ENCODE results near the gene MAL.

- TF ChIP-seq POLR2A (IDR thresholded peaks at IDR 0.05) (no peak), CTCF (IDR thresholded peaks at IDR 0.05) (no peak)
Measured at GRCh38 chr2:94984964-94985575, 40.4 kb upstream of the MAL start.

All from Peyer's patch (tissue), 4 donors.